D721Med (cell line): ENCODE results near the gene NKX3-2.

Source experiments
- DNase-seq: peaks from one replicate; pipeline ENCODE4 v3.0.0; 2011; ENCODE audit warnings: low spot score; ENCODE audit not compliant: insufficient read length
- FAIRE-seq: peaks from 2 replicates; lab custom pipeline; 2011; peaks lifted over from hg19 to GRCh38; lab: Jason Lieb, UNC
- CTCF ChIP-seq: IDR thresholded peaks from 2 replicates; pipeline ENCODE4 v1.5.1; 2012; ENCODE audit warnings: mild to moderate bottlenecking, control low read depth; ENCODE audit not compliant: insufficient read depth; ENCODE audit errors: missing control alignments

NKX3-2 gene

GRCh38 chr4:13543839-13544605 lies at the start of gene NKX3-2:
Gene NKX3-2, minus strand, starts transcription at chr4:13544508. Its CDS starts 94 bp downstream, at chr4:13544414.
- no peak for FAIRE-seq
- no peak for DNase-seq
- no peak for TF ChIP-seq CTCF

- FAIRE-seq (no peak), DNase-seq (no peak)
- no peak for TF ChIP-seq CTCF
These were observed 47.9 kb upstream of the NKX3-2 start for GRCh38 chr4:13592220-13592619.

GRCh38 chr4:13590766-13591165 lies 46.5 kb upstream of the NKX3-2 start:
- no peak for TF ChIP-seq CTCF
- DNase-seq (no peak), FAIRE-seq (no peak)

GRCh38 chr4:13588954-13589353 lies 44.6 kb upstream of the NKX3-2 start:
- no peak for DNase-seq

GRCh38 chr4:13584481-13584880 lies 40.2 kb upstream of the NKX3-2 start:
- TF ChIP-seq CTCF = no peak
- DNase-seq (no peak), FAIRE-seq (no peak)

More at GRCh38 chr4:13588954-13589353, 44.6 kb upstream of the NKX3-2 start:
- TF ChIP-seq CTCF = no peak
- FAIRE-seq = no peak

GRCh38 chr4:13580036-13580435 lies 35.7 kb upstream of the NKX3-2 start:
- no peak for FAIRE-seq
- no peak for TF ChIP-seq CTCF

GRCh38 chr4:13577660-13578059 lies 33.4 kb upstream of the NKX3-2 start:
- DNase-seq (no peak), FAIRE-seq (no peak)
- TF ChIP-seq CTCF = no peak

More at GRCh38 chr4:13580036-13580435, 35.7 kb upstream of the NKX3-2 start:
- no peak for DNase-seq
